ENCODE results near the gene ANO2. TPM values are rescaled to one million over a fixed set of nuclear protein-coding genes. Genes with fewer than 3 reads are reported as not detected.
A peak's percentile ranks its signal among the peaks of the same experiment; 100 is the strongest.

Gene ANO2
- total RNA-seq, 1 experiment from 2014 or later, result not detected

DNA sequence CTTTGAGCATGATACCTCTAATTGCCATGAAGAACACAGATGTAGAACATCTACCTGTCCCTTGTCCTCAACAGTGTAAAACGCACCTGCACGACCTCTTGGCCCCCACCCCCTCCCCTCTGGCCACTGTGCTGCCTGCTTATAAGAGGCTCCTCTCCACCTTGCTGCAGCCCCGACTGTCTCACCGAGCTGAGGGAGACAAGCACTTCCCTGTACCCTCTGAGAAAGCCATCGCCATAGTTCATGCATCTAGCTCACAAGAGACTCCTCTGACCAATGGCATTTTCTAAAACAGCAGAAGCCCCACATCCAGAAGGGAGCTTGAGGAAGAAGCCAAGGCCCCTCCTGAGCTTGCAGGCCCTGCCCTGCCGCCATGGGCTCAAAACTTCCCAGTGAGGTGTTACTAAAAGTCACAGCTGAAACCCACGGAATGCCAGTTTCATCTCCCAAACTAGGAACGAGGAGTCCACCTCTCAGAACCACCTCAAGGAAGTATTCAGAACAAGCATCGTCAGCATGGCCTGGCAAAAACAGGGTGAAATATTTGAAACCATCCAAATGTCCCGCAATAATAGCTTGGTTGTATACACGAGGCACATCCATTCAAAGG, 21.5 kb upstream of the ANO2 start:
- no peak for DNase-seq (ENCODE audit: low spot score)
- in situ Hi-C loops (cut with HindIII; ENCODE audit: low sequenced_read_pairs), result no loop called here

- in situ Hi-C loops (cut with HindIII; ENCODE audit: low sequenced_read_pairs), result no loop called here
- DNase-seq (ENCODE audit: low spot score), result peak; percentile 22
These were observed 20.9 kb upstream of the ANO2 start for GRCh38 chr12:5965950-5966383.

DNA sequence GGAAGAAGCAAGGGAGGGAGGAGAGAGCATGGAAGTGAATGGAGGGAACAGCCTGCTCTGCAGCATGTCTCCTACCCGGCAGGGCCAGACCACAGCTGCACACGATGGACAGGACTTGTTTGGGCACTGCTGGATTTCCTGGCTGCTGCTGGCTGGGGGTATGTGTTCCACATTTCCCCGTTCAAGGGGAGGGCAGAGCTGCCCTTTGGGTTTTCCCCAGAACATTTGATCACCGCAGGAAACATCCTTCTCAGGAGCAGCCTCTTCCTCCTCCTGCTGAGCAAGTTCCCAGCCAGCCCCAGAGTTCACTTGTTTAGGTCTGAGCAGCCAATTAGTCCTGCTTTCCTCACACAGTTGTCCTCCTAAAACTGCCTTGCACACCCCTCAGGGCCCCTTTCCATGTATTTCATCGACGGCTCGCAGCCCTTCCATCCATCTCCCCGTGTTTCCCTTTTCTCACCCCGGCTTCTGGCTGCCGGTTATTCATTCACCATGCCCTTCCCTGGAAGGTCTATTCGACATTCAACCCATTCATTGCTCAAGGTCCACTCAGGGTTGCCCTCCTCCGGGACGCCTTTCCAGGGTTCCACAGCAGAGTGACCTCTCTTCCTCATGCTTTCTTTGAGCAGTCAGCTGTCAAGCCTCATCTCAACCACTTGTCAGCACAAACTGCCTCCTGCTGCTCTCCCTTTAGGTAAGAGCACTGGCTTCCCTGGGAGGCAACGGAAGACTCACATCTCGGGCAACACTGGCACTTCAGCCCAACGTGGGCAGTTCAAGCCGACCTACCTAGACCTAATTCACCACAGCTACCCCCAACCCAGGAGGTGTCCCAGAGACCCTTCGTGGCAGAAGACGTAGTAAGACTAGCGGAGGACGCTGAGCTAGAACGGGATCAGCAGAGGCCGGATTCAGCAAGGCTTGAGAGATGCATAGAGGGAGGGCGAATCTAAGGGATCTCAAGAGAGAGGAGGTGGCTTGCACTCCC, 20.1 kb upstream of the ANO2 start:
- in situ Hi-C loops (cut with HindIII; ENCODE audit: low sequenced_read_pairs), result no loop called here
- no peak for DNase-seq (ENCODE audit: low spot score)

DNA sequence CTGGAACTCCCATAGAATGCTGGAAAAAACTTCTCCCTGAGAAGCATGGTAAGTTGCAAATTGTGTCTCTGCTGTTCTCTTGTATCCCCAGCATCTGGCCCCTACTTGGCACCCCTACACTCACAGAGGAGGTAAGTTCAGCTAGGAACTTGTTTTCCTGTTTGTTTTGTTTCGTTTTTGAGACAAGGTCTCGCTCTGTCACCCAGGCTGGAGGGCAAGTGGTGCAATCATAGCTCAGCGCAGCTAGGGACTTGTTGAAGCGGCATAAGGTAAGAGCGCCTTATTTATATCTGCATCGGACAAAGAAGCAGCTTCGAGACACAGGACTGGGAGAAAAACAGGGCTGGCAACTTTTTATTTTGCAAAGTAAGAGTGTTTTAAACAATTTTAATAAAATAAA, 18.5 kb upstream of the ANO2 start:
- no peak for DNase-seq (ENCODE audit: low spot score)
- in situ Hi-C loops (cut with HindIII; ENCODE audit: low sequenced_read_pairs), result no loop called here

DNA sequence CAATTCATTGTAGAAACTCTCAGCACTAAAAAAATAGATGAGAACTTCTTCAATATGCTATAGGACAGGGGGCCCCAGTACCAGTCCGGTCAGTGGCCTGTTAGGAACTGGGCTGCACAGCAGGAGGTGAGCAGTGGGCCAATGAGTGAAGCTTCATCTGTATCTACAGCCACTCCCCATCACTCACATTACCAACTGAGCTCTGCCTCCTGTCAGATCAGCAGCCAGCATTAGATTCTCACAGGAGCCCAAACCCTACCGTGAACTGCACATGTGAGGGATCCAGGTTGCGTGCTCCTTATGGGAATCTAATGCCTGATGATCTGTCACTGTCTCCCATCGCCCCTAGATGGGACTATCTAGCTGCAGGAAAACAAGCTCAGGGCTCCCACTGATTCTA, 15.7 kb upstream of the ANO2 start:
- DNase-seq (ENCODE audit: low spot score), result no peak
- in situ Hi-C loops (cut with HindIII; ENCODE audit: low sequenced_read_pairs), result no loop called here

DNA sequence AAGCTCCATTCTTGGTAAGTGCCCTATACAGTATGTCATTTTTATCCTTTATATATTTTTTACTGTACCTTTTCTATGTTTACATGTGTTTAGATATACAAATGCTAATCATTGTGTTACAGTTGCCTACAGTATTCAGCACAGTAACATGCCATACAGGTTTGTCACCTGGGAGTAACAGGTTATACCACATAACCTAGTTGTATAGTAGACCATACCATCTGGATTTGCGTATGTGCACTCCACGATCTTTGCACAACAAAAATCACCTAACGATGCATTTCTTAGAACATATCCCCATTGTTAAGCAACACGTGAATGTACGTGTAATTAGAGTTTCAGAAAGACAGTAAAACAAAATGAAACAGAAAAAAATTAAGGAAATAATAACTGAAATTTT, 11.9 kb upstream of the ANO2 start:
- DNase-seq (ENCODE audit: low spot score), result no peak
- in situ Hi-C loops (cut with HindIII; ENCODE audit: low sequenced_read_pairs), result no loop called here

DNA sequence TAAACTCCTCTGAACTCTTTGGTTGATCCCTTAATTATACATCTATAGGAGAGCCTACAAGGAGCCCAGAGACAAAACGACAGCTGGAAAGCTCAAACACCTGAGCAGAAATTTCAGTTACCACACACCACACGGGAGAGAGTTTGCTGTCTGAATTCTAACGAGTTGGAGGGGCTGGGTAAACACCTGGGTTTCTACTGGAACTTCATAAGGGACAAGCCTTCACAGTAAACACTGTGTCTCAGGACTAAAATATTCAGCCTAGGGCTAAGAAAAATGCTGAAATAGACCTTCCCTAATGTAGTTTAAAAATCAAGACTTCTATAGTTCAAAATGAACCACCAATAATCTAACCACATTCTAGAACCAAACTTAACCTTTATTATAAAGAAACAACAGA, 9.6 kb upstream of the ANO2 start:
- in situ Hi-C loops (cut with HindIII; ENCODE audit: low sequenced_read_pairs), result no loop called here

DNA sequence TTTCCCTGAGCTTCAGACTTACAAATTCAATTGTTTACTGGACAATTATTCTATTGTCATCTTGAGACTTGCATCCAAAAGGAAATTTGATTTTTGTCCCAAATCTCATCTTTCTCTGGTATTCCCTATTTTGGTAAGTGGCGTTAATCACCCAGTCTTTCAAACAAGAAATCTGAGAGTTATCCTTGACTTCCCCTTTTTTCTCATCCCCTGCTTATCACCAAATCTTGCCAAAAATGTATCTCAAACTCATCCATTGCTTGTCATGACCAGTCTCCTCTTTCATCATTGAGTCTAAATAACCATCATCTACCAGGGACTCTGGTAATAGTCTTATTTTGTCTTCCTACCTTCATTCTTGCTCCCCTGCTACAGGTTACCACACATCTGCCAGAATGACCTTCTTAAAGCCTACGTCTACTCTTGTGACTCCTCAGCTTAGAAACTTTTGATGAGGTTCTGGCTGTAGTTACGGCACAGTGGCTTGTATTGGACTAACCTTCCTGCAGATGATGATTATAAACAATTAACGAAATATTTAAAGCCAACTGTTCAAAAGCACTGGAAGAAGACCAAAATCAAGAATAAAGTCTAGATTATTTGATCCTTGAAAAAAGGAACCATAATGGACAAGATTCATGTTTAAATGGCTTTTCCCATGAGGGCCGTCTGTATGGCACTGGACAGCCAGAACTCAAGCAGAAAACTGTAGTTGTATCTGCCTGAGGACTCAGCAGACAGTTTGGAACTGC, 9.0 kb upstream of the ANO2 start:
- no peak for DNase-seq (ENCODE audit: low spot score)
- in situ Hi-C loops (cut with HindIII; ENCODE audit: low sequenced_read_pairs), result no loop called here

More for the DNA sequence above, 9.6 kb upstream of the ANO2 start:
- DNase-seq (ENCODE audit: low spot score), result no peak

DNA sequence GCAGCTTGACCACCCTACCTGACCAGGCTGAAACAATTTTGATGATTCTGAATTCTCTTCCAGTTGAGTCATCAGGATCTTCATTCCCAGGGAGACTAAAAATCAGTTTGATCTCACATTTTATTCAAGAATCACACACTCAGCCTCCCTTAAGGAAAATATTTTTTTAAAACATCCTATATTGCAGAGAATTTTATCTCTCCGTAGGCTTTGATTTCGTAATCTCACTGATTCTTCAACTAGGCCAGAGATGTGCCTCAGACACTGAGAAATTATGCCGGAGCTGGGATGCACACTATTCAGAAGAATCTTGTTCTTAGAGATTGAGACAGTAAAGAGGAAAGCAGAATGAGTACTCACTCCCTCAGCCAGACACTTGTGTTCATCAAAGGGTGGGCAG, 7.0 kb upstream of the ANO2 start:
- in situ Hi-C loops (cut with HindIII; ENCODE audit: low sequenced_read_pairs), result no loop called here
- no peak for DNase-seq (ENCODE audit: low spot score)

DNA sequence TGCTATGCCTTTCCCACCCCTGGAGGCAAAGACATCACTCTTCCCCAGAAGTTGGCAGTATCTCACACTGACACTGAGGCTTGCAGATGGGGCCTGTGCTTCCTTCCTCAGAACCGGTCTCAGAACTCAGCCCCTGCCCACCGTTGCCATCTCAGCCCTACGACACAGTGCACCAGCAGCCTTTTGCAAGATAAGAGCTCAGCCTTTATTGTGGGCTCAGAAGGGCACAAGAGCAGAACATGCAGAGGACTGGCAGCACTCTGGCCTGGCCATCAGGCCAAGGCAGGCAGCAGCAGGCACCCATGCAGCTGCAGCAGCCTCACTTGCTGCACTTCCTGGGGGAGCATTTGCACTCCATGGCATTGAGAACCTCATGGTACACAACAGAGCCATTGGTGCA, 3.6 kb upstream of the ANO2 start:
- no peak for DNase-seq (ENCODE audit: low spot score)
- in situ Hi-C loops (cut with HindIII; ENCODE audit: low sequenced_read_pairs), result no loop called here

GRCh38 chr12:5947006-5947405, 1.9 kb upstream of the ANO2 start:
- DNase-seq (ENCODE audit: low spot score), result no peak
- in situ Hi-C loops (cut with HindIII; ENCODE audit: low sequenced_read_pairs), result no loop called here

DNA sequence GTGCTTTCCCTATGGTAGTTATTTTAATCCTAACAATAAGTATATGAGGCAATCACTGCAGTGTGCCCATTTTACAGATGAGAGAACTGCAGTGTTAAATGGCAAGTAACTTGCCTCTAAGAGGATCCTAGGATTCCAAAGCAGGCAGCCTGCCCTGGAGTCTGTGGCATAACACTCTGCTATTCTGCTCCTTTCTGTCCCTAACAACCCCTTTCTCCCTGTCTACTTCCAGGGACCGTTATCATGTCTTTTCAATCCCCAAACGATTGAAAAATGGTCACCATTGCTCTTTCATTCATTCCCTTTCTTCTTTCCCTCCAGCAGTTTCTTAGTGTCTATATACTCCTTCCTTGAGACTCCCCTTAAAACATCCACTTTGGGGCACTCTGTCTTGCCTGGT, 1.3 kb upstream of the ANO2 start:
- in situ Hi-C loops (cut with HindIII; ENCODE audit: low sequenced_read_pairs), result no loop called here
- no peak for DNase-seq (ENCODE audit: low spot score)

DNA sequence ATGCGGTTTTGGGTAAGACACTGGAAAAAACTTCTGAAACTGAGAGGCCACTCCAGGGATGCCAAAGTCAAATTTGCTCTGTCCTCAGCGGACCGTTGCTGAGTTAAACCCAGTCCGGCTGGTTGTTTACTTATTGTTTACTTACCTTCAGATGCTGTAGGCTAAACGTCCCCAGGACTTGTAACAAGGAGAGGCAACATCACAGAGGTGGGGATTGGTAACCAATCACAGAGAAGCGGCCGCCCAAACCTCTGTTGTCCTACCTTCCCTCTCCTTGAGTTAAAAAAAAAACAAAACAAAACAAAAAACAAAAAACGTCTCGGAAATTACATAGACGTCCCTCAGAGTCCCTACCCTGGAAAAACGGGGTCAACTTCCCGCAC, 380 bp downstream of the ANO2 start:
- DNase-seq (ENCODE audit: low spot score), result no peak
- in situ Hi-C loops (cut with HindIII; ENCODE audit: low sequenced_read_pairs), result no loop called here

DNA sequence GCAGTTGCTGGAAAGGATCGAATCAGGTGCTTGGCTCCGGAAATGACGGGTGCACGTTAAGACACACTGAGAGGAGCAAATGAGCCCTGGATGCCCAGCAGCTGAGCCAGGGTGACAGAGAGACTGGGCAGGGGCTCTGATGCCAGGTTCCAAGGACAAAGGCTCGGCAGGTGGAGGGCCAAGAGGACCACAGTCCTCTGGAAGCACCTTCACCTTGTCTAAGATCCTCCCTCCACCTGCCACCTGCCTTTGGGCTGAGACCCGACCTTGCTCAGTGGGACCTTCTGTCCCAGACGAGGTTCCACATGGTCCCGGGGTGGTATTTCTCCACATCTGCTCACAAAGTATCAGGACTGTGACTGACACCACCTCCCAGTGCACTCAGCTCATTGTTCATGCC, 1.0 kb downstream of the ANO2 start:
- DNase-seq (ENCODE audit: low spot score), result no peak
- in situ Hi-C loops (cut with HindIII; ENCODE audit: low sequenced_read_pairs), result no loop called here

GRCh38 chr12:5941907-5942306, 3.2 kb downstream of the ANO2 start:
- in situ Hi-C loops (cut with HindIII; ENCODE audit: low sequenced_read_pairs), result no loop called here
- no peak for DNase-seq (ENCODE audit: low spot score)

GRCh38 chr12:5927732-5928516, 17.1 kb downstream of the ANO2 start:
- no peak for DNase-seq (ENCODE audit: low spot score)
- in situ Hi-C loops (cut with HindIII; ENCODE audit: low sequenced_read_pairs), result no loop called here

- in situ Hi-C loops (cut with HindIII; ENCODE audit: low sequenced_read_pairs), result no loop called here
- DNase-seq (ENCODE audit: low spot score), result no peak
These were observed 19.4 kb downstream of the ANO2 start for GRCh38 chr12:5925646-5926045.

- in situ Hi-C loops (cut with HindIII; ENCODE audit: low sequenced_read_pairs), result no loop called here
- DNase-seq (ENCODE audit: low spot score), result no peak
These were observed 20.7 kb downstream of the ANO2 start for GRCh38 chr12:5924342-5924741.

DNA sequence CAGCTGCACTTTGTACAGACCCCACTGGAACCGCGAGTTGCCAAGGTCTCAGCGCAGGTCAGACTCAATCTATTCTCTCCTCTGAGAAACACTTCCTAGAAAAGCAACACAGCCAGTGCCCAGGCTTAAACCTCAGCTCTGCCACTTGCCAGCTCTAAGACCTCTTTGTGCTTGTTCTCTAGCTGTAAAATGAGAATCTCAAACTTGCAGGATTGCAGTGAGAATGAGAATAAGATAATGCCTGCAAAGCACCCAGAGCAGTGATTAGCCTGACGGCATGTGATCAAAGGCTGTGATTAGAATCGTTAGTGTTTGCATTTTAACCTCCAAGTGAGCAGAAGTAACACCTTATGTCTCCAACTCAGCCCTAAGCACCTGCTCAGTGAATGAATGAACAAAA, 21.3 kb downstream of the ANO2 start:
- DNase-seq (ENCODE audit: low spot score), result no peak
- in situ Hi-C loops (cut with HindIII; ENCODE audit: low sequenced_read_pairs), result no loop called here

Measured in G401 (cell line).